ENCODE measurements around the gene DNAH2.

DNAH2 gene

DNA sequence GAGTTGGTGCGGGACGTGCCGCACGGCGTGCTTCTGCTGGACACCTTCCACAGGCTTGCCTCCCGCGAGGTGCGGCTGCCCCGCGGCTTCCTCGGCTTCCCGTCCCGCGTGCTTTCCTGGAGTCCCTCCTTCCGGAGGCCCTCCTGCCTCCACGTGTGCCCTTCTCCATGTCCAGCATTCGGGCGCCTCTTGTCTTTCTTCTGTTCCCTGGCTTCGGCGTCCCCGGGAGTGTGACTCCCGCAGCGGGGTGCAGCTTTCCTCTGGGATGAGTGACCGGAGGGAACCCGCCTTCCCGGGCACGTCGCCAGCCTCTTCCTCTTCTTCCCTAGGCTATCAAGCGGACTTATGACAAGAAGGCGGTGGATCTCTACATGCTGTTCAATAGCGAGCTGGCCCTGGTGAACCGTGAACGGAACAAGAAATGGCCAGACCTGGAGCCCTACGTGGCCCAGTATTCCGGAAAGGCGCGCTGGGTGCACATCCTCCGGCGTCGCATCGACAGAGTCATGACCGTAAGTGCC is 23.0 kb downstream of the DNAH2 start:
- no peaks in the 10 kb centered on the region for H4K20me1 ChIP-seq (ENCODE audit: low read depth, low read length)
- no peak overlapping the region for H3K4me3 ChIP-seq (ENCODE audit: insufficient read depth, low read length, poor library complexity, severe bottlenecking)
- H3K27ac ChIP-seq (ENCODE audit: low read depth, low read length), result no peak overlapping the region
- no peaks in the 10 kb centered on the region for H3K9me2 ChIP-seq (replicated peaks; ENCODE audit: insufficient read depth, low read length)
- no peak overlapping the region for H2AFZ ChIP-seq (ENCODE audit: low read depth, low read length, severe bottlenecking)
- H3K36me3 ChIP-seq (ENCODE audit: low read length), result no peaks in the 10 kb centered on the region
- no peak overlapping the region for H3K4me2 ChIP-seq (ENCODE audit: low read depth, low read length, poor library complexity, severe bottlenecking)
- H3K79me2 ChIP-seq (ENCODE audit: insufficient read depth, low read length), result no peaks in the 10 kb centered on the region
- H3K27me3 ChIP-seq (ENCODE audit: low read length), result no peaks in the 10 kb centered on the region
- no peak overlapping the region for H3K9ac ChIP-seq (ENCODE audit: low read length)
- no peaks in the 10 kb centered on the region for H3F3A ChIP-seq (ENCODE audit: insufficient read depth)
- no peak for TF ChIP-seq EZH2phosphoT487 (conservative IDR thresholded peaks at IDR 0.05; ENCODE audit: low read length)
- TF ChIP-seq, protein P1, sequence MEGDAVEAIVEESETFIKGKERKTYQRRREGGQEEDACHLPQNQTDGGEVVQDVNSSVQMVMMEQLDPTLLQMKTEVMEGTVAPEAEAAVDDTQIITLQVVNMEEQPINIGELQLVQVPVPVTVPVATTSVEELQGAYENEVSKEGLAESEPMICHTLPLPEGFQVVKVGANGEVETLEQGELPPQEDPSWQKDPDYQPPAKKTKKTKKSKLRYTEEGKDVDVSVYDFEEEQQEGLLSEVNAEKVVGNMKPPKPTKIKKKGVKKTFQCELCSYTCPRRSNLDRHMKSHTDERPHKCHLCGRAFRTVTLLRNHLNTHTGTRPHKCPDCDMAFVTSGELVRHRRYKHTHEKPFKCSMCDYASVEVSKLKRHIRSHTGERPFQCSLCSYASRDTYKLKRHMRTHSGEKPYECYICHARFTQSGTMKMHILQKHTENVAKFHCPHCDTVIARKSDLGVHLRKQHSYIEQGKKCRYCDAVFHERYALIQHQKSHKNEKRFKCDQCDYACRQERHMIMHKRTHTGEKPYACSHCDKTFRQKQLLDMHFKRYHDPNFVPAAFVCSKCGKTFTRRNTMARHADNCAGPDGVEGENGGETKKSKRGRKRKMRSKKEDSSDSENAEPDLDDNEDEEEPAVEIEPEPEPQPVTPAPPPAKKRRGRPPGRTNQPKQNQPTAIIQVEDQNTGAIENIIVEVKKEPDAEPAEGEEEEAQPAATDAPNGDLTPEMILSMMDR (IDR thresholded peaks at IDR 0.05; ENCODE audit: insufficient read depth, low read length, poor library complexity, severe bottlenecking), result no peak
- no peaks in the 10 kb centered on the region for H3K9me3 ChIP-seq (ENCODE audit: insufficient read depth, low read length)

GRCh38 chr17:7742729-7743128 is 25.2 kb downstream of the DNAH2 start:
- Histone ChIP-seq H3K9me3 (ENCODE audit: insufficient read depth, low read length) (no peaks in the 10 kb centered on the region), H3K9ac (ENCODE audit: low read length) (no peak overlapping the region), H3K36me3 (ENCODE audit: low read length) (no peaks in the 10 kb centered on the region), H3K79me2 (ENCODE audit: insufficient read depth, low read length) (no peaks in the 10 kb centered on the region), H3F3A (ENCODE audit: insufficient read depth) (no peaks in the 10 kb centered on the region), H2AFZ (ENCODE audit: low read depth, low read length, severe bottlenecking) (no peak overlapping the region), H3K4me3 (ENCODE audit: insufficient read depth, low read length, poor library complexity, severe bottlenecking) (no peak overlapping the region), H3K4me2 (ENCODE audit: low read depth, low read length, poor library complexity, severe bottlenecking) (no peak overlapping the region), H3K27me3 (ENCODE audit: low read length) (no peaks in the 10 kb centered on the region), H3K27ac (ENCODE audit: low read depth, low read length) (no peak overlapping the region), H4K20me1 (ENCODE audit: low read depth, low read length) (no peaks in the 10 kb centered on the region), H3K9me2 (replicated peaks; ENCODE audit: insufficient read depth, low read length) (no peaks in the 10 kb centered on the region)
- TF ChIP-seq, protein P1 (IDR thresholded peaks at IDR 0.05; ENCODE audit: insufficient read depth, low read length, poor library complexity, severe bottlenecking), result no peak
- no peak for TF ChIP-seq EZH2phosphoT487 (conservative IDR thresholded peaks at IDR 0.05; ENCODE audit: low read length)

DNA sequence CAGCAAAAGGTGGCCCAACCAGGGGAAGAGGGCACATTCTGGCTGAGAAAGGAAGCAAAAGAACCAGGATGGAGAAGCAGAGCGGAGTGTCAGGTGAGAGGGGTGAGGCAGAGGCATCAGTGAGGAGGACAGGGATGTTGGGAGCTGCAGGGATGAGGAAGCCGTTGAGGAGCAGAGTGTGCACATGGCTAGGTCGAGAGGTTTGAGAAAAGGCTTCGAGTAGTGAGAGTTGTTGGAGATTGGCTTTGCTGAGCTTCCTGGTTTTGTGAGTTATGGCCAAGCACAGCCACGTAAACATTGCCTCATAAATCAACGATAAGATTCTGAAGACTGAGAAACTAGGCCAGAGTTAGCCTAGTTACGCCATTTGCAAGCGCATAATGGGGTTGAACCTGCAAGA is 26.9 kb downstream of the DNAH2 start:
- TF ChIP-seq, protein P1 (IDR thresholded peaks at IDR 0.05; ENCODE audit: insufficient read depth, low read length, poor library complexity, severe bottlenecking), result no peak
- no peak for TF ChIP-seq EZH2phosphoT487 (conservative IDR thresholded peaks at IDR 0.05; ENCODE audit: low read length)
- no peaks in the 10 kb centered on the region for H3K9me3 ChIP-seq (ENCODE audit: insufficient read depth, low read length)
- no peak overlapping the region for H3K27ac ChIP-seq (ENCODE audit: low read depth, low read length)
- no peaks in the 10 kb centered on the region for H3K9me2 ChIP-seq (replicated peaks; ENCODE audit: insufficient read depth, low read length)
- no peak overlapping the region for H3K4me2 ChIP-seq (ENCODE audit: low read depth, low read length, poor library complexity, severe bottlenecking)
- no peaks in the 10 kb centered on the region for H3K79me2 ChIP-seq (ENCODE audit: insufficient read depth, low read length)
- H3K27me3 ChIP-seq (ENCODE audit: low read length), result no peaks in the 10 kb centered on the region
- no peaks in the 10 kb centered on the region for H3F3A ChIP-seq (ENCODE audit: insufficient read depth)
- H3K9ac ChIP-seq (ENCODE audit: low read length), result no peak overlapping the region
- no peak overlapping the region for H3K4me3 ChIP-seq (ENCODE audit: insufficient read depth, low read length, poor library complexity, severe bottlenecking)
- H2AFZ ChIP-seq (ENCODE audit: low read depth, low read length, severe bottlenecking), result no peak overlapping the region
- H4K20me1 ChIP-seq (ENCODE audit: low read depth, low read length), result no peaks in the 10 kb centered on the region
- H3K36me3 ChIP-seq (ENCODE audit: low read length), result no peaks in the 10 kb centered on the region

All from SU-DHL-6 (cell line).